A673 (cell line): ENCODE measurements around the gene VSIG2. TPM values are rescaled to one million over a fixed set of nuclear protein-coding genes. Genes with fewer than 3 reads are reported as not detected.

Experiments used
- BruUV-seq: library from RNA; stranded (reverse); fragments of 400-500 nt; replicated peaks from 2 replicates; lab custom pipeline; 2021; lab: Mats Ljungman, UMichigan
- CTCF ChIA-PET: fragments of 300-600 bp; sonication (Branson Sonifier 250); formaldehyde crosslinking; loops from one replicate; lab custom pipeline; 2022; ENCODE audit warnings: antibody characterized with exemption; lab: Charles Lee
- POLR2A ChIA-PET: fragments of 300-600 bp; sonication (Branson Sonifier 250); formaldehyde crosslinking; loops from one replicate; lab custom pipeline; 2022; ENCODE audit warnings: antibody characterized with exemption; ENCODE audit not compliant: low non-redundant PET; lab: Charles Lee
- DNase-seq: peaks from one replicate; pipeline ENCODE4 v3.0.0-alpha.2; 2015; ENCODE audit warnings: low spot score
- H3K27ac ChIP-seq: fragments of 200-600 bp; sonication (generic); 2 replicates; pipeline ENCODE4 v1.5.1; 2016; ENCODE audit warnings: mixed run types, low read depth, mild to moderate bottlenecking, mixed read lengths, antibody characterized with exemption, low read length; ENCODE audit not compliant: poor library complexity, severe bottlenecking
- H3K27me3 ChIP-seq: fragments of 200-600 bp; sonication (generic); replicated peaks from 2 replicates; pipeline ENCODE4 v1.6.1; 2017; ENCODE audit warnings: mixed run types, low read depth, mild to moderate bottlenecking, mixed read lengths, antibody characterized with exemption, low read length; ENCODE audit not compliant: insufficient read depth, poor library complexity
- H3K36me3 ChIP-seq: fragments of 200-600 bp; sonication (generic); 2 replicates; pipeline ENCODE4 v1.6.1; 2016; ENCODE audit warnings: mixed run types, mild to moderate bottlenecking, mixed read lengths, antibody characterized with exemption, low read length; ENCODE audit not compliant: insufficient read depth, poor library complexity, severe bottlenecking
- H3K4me1 ChIP-seq: fragments of 200-600 bp; sonication (generic); 2 replicates; pipeline ENCODE4 v1.6.1; 2017; ENCODE audit warnings: mixed run types, mild to moderate bottlenecking, mixed read lengths, antibody characterized with exemption, low read length; ENCODE audit not compliant: insufficient read depth, poor library complexity, severe bottlenecking
- H3K4me3 ChIP-seq: fragments of 200-600 bp; sonication (generic); 2 replicates; pipeline ENCODE4 v1.5.1; 2016; ENCODE audit warnings: low read depth, mixed run types, mild to moderate bottlenecking, mixed read lengths, low read length; ENCODE audit not compliant: poor library complexity, severe bottlenecking
- H3K9me3 ChIP-seq: fragments of 200-600 bp; sonication (generic); 2 replicates; pipeline ENCODE4 v1.6.1; 2016; ENCODE audit warnings: mixed run types, low read depth, mild to moderate bottlenecking, mixed read lengths, antibody characterized with exemption, low read length; ENCODE audit not compliant: poor library complexity, severe bottlenecking
- EZH2 ChIP-seq: fragments of 200-600 bp; sonication (generic); IDR thresholded peaks from 2 replicates; pipeline ENCODE4 v1.6.1; 2017; ENCODE audit warnings: borderline replicate concordance, low read depth, mild to moderate bottlenecking, mixed read lengths, antibody characterized with exemption, low read length; ENCODE audit not compliant: poor library complexity, severe bottlenecking
- intact Hi-C: fragments of 100-400 bp; cut with micrococcal nuclease; formaldehyde crosslinking; loops from one replicate; pipeline ENCODE4 v1.10.0; 2022; ENCODE audit not compliant: unreplicated experiment
- total RNA-seq: library from RNA; stranded (reverse); gene quantifications from 2 replicates; pipeline ENCODE4 v1.2.3, GENCODE V29; 2021
- TF ChIP-seq, protein P1 (sequence below): fragments of 300-800, 200-600 bp; sonication (generic); conservative IDR thresholded peaks from 2 replicates; pipeline ENCODE4 v1.5.1; 2017; ENCODE audit warnings: low read depth, mild to moderate bottlenecking, antibody characterized with exemption, low read length, moderate library complexity, mixed read lengths

The VSIG2 gene
- total RNA-seq, 1 experiment from 2014 or later, result not detected

DNA sequence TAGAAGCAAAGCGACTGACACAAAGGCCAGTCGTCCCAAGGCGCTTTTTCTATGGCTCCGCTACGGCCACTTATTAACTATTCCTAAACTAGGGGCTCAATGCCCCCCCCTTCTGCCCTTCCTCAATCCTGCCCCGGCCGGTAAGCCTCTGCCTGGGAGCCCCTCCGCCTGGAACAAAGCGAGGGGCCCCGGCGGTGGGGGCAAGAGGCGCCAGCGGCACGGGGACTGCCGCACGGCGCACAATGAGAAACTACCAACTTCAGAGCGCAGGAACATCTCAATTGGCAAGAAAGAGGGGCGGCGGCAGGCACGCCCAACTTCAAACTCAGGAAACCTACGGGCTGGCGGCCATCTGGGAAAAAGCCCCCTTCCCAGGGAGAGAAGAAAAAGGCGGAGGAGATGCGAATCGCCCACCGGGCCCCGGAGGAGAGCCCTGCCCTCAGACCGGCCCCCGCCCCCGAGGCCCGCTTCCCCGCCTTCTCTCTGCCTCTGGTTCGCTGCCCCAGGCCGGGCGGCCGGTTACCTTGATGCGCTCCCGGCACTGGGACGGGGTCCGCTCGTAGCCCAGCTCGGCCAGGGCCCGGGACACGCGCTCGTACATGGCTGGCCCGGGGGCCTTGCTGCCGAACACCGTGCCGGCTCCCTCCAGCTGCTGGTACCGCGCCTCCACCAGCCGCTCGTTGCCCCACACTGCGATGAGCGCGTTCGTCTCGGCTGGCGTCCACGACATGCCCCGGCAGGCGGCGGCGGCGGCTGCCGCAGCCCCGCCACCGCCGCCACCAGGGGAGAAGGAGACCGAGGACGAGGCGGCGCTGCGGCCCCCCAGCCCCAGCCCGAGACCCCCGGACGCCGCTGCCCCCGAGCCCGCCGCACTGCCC, 47.5 kb upstream of the VSIG2 start:
- no peak for TF ChIP-seq EZH2
- TF ChIP-seq, protein P1, sequence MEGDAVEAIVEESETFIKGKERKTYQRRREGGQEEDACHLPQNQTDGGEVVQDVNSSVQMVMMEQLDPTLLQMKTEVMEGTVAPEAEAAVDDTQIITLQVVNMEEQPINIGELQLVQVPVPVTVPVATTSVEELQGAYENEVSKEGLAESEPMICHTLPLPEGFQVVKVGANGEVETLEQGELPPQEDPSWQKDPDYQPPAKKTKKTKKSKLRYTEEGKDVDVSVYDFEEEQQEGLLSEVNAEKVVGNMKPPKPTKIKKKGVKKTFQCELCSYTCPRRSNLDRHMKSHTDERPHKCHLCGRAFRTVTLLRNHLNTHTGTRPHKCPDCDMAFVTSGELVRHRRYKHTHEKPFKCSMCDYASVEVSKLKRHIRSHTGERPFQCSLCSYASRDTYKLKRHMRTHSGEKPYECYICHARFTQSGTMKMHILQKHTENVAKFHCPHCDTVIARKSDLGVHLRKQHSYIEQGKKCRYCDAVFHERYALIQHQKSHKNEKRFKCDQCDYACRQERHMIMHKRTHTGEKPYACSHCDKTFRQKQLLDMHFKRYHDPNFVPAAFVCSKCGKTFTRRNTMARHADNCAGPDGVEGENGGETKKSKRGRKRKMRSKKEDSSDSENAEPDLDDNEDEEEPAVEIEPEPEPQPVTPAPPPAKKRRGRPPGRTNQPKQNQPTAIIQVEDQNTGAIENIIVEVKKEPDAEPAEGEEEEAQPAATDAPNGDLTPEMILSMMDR, result no peak
- no peaks in the 10 kb centered on the region for H3K9me3 ChIP-seq
- no peaks in the 10 kb centered on the region for H3K27me3 ChIP-seq
- peak; percentile 65 for DNase-seq
- H3K4me3 ChIP-seq, result peak overlapping the region; percentile 97
- intact Hi-C loops, result no loop called here
- ChIA-PET CTCF (interaction anchor here (0.5 to 1.1 kb wide), 5 partner anchors 39 to 192 kb away, joined by 3 to 9 read pairs (median 3); no protein-coding TSS in a partner anchor), POLR2A (interaction anchor here (0.6 kb wide), 3 partner anchors 51 to 535 kb away, joined by 3 to 10 read pairs (median 5); no protein-coding TSS in a partner anchor)
- H3K27ac ChIP-seq, result peak overlapping the region; percentile 99
- peaks cover 34% of the 10 kb centered on the region for H3K4me1 ChIP-seq
- BruUV-seq, result no TSS peak
- no peaks in the 10 kb centered on the region for H3K36me3 ChIP-seq

DNA sequence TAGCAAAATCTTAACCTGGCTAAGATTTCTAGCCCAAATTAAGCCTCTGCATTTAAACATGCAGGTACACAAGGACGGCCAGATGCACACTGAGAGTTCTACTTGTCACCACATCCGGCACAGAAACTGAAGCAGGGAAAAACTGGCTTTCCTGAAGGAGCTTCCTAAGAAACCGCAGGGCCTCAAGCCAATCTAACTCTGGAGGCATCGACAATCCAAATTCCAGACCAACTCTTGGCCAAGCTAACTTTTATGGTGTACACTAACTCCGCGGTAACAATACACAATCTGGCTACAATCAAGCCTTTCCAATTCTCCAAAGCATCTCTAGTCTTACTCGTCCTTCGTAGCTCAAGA, 46.9 kb upstream of the VSIG2 start:
- Histone ChIP-seq H3K9me3 (no peaks in the 10 kb centered on the region), H3K27ac (peak overlapping the region; percentile 99), H3K4me3 (peak overlapping the region; percentile 97), H3K36me3 (no peaks in the 10 kb centered on the region), H3K27me3 (no peaks in the 10 kb centered on the region), H3K4me1 (peaks cover 37% of the 10 kb centered on the region)
- CTCF ChIA-PET, result interaction anchor here (0.6 to 1.1 kb wide), 3 partner anchors 39 to 191 kb away, joined by 3 to 9 read pairs (median 4); no protein-coding TSS in a partner anchor
- peak; percentile 50 for DNase-seq
- no peak for TF ChIP-seq EZH2
- TF ChIP-seq, protein P1, result no peak
- no TSS peak for BruUV-seq
- intact Hi-C loops, result no loop called here
- POLR2A ChIA-PET, result interaction anchor here (0.6 to 0.8 kb wide), 3 partner anchors 197 to 1556 kb away, joined by 3 to 10 read pairs (median 5); no protein-coding TSS in a partner anchor

DNA sequence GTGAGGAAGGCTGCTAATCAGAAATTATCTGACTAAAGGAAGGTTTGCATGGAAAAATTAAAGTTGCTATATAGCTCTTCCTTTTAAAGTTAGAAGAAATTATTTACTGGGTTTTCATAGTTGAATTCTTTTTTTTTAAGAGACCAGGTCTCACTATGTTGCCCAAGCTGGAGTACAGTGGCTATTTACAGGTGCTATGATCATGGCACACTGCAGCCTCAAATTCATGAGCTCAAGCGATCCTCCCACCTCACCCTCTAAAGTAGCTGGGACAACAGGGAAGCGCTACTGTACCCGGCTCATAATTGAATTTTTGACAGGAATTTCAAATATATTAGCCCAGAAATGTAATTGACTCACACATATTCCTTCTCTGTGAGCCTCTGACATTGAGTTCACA, 44.3 kb upstream of the VSIG2 start:
- intact Hi-C loops, result no loop called here
- H3K36me3 ChIP-seq, result no peaks in the 10 kb centered on the region
- TF ChIP-seq, protein P1, result no peak
- TF ChIP-seq EZH2, result no peak
- no peak overlapping the region for H3K27ac ChIP-seq
- H3K4me1 ChIP-seq, result peaks cover 42% of the 10 kb centered on the region
- DNase-seq, result no peak
- no peaks in the 10 kb centered on the region for H3K27me3 ChIP-seq
- no peaks in the 10 kb centered on the region for H3K9me3 ChIP-seq
- ChIA-PET POLR2A (no interaction called here), CTCF (no interaction called here)
- no TSS peak for BruUV-seq
- H3K4me3 ChIP-seq, result no peak overlapping the region
